ENCODE measurements around the gene MARCHF3.

MARCHF3 gene

DNA sequence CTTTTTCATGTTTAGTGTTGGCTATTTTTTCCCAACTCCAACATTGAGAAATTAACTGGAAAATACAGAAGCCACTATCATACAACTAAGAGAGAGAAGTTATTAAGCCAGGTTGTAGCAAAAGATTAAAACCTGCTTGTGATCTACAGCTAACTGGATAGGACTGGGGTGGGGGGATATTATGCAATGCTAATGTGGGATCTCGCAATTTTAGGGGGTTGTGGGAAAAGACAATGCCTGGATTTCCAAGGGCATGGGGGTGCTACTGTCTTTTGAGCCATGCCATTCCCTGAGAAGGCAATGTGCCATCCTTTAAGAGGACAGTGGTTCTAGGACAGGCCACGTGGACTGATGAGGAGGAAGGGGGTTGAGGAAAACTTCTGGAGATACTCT is 46.5 kb downstream of the MARCHF3 start:
- DNase-seq (ENCODE audit: low read depth in 2 of 2) = no peak

DNA sequence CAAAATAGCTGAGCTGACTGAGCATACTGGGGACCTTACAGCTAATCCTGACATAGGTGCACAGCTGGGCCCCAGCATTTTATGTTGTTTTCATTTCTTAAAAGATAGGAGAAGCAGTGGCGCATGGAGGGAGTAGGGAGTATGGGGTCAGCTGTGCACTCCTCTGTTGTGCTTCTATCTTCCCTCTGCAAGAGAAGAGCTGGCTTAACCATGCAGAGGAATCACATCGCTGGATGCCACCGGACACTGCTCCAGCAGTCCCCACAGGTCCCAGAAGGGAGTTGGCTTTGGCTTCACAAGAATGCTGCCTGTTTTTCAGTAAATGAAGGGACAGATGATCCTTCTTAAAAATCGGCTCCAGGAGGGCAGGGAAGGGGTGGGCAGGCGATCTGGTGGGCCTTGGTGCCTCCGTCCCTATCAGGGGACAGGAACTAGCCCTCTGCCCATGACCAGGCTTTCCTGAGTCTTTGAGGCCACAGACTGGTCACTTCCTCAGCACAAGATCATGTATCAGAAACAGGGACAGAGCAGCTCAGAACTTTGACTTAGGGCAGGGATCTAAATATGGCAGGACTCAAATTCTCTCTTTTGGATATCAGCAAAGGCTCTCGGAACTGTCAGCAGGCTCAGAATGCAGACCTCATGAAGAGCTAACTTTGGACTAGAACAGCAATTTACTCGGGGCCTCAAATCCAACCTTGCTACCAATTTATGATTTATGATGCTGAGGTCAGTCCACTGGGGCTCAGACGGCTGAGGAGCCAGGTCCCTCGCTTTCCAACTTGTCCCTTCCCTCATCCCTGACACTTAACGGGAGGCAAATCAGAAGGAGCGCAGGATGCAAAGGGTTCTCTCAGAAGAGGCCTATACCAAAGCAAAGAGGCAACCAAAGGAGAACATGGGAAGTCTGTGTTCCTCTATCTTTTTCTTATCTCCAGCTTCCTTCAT is 47.2 kb downstream of the MARCHF3 start:
- DNase-seq (ENCODE audit: low read depth in 2 of 2) = no peak

DNA sequence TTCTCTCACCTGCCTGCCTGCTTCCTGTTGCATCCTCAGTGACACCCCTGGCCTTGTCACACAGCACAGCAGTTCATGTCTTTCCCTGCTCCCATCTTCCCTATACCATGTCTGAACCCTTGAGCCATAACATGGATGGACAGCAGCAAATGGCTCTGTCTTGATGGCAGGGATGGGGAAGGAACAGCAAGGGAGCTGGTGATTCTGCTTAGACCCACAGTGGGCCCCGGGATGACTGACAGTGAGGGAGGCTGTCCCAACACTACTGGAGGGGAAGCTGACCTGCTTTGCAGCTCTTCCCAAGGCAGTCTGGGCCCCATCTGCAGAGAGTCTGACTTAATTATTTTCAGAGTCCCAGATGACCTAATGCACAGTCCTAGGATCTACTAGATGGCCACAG is 48.2 kb downstream of the MARCHF3 start:
- DNase-seq (ENCODE audit: low read depth in 2 of 2) = no peak

DNA sequence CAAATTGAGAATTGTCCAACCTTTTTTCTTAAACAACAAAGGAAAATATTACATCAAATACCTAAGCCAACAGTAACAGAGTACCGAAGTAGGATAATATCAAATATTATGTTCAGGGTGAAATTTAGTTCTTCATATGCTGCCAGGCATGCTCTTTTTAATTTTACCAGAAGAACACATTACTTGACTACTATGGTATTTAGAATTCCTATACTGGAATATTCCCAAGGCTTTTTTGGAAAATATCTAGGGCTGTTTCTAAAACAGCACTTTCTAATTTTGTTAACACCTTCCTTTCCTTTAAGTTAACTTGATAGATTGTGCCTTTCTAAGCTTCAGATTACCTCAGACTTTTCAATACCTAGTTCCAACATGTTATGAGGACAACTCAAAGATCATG is 48.7 kb downstream of the MARCHF3 start:
- no peak for DNase-seq (ENCODE audit: low read depth in 2 of 2)

DNA sequence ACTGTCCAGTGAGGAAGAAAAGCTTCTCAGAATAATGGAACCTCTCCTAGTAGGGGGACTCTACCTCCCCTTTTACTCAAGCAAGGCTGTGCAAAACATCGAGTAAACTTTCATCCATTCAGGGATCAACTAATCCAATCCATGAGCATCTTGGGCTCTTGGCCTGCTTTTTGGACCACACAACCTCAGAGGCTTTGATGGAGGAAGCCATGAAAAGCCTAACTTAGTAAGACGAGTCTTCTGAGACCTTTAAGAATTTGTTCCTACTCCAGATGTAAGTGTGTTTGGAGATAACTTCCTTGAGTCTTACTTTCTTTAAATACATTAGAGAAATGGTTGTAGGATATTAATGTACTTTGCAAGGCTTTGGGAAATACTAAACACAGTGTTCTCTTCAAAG is 49.1 kb downstream of the MARCHF3 start:
- no peak for DNase-seq (ENCODE audit: low read depth in 2 of 2)

DNA sequence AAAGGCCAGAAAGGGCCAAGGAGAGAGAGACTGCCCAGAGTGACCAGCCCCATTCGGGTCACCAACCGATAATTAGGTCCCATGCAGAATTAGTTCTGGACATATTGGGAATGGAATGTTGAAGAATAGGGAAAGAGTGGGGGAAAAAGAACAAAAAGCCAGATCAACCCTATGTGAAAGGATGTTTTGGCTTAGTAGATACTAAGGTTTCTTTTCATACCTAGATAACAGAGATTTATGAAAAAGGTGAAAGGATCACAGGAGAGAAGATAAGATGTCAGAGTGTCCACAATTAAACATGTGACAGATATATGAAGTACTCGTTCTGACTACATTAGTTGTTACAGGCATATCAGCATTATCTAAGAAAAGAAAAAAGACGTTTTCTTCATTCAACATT is 52.1 kb downstream of the MARCHF3 start:
- no peak for DNase-seq (ENCODE audit: low read depth in 2 of 2)

DNA sequence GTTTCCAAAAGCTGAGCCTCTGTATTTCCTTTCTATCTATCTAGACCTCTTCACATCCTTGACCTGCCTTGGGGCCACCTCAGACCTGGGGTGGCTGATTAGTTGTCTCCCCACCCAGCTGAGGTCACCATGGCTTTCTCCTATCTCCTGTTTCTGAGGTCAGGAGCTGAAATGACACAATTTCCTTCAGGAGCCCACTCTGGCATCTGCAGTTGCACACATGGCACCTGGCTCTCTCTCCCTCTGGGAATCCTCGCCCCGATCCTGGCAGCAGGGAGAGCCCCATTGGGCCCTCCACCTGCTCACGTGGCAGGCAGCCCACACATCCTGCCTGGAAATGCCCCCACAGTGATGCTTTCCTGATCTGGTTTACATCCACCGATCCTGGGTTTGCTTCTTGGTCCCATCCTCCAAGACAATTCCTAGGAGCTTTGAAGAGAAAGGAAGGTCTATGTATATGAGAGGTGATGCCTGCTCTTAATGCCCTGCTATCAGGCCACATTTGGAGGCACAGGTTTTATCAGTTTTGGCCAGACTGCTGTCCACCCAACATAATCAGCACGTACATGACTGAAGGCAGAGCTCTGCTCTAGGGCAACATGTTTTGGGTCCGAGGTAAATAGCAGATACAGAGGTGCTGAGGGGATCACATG is 53.7 kb downstream of the MARCHF3 start:
- no peak for DNase-seq (ENCODE audit: low read depth in 2 of 2)

DNA sequence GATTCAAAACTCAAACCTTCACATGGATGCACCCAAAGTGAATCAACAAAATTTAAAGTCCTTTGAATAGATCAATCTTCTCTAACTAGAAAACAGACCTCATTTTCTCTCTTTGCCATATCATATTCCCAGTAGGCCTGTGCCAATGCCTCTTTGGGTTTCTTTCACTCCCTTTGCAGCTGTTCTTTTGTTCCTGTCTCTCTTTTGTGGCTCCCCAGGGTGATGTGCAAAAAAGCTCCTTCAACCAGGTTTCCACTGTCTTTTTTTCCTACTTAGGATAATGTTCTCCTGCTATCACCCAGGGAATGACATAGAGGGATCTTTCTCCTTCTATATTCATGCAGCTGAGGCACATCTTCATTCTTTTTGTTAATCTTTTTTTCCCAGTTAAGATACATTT is 54.6 kb downstream of the MARCHF3 start:
- DNase-seq (ENCODE audit: low read depth in 2 of 2) = no peak

DNA sequence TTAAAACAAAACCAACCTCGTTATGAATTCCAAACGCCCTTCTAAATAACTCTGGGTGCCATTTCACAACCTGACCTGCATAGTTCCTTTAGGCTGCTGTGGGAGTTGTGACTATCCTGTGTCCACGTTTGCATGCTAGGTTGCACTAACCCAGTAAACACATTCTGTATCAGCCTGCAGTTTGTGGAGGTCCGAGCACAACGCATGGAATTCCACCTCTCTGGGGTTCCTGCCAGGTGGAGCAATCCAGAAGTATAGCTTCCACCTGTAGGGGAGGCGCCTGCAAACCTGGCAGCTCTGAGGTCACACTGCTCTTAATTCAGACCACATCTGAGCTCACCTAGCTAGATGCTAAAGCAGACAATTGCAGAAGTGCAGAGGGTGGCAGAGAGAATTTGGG is 57.2 kb downstream of the MARCHF3 start:
- no peak for DNase-seq (ENCODE audit: low read depth in 2 of 2)

DNA sequence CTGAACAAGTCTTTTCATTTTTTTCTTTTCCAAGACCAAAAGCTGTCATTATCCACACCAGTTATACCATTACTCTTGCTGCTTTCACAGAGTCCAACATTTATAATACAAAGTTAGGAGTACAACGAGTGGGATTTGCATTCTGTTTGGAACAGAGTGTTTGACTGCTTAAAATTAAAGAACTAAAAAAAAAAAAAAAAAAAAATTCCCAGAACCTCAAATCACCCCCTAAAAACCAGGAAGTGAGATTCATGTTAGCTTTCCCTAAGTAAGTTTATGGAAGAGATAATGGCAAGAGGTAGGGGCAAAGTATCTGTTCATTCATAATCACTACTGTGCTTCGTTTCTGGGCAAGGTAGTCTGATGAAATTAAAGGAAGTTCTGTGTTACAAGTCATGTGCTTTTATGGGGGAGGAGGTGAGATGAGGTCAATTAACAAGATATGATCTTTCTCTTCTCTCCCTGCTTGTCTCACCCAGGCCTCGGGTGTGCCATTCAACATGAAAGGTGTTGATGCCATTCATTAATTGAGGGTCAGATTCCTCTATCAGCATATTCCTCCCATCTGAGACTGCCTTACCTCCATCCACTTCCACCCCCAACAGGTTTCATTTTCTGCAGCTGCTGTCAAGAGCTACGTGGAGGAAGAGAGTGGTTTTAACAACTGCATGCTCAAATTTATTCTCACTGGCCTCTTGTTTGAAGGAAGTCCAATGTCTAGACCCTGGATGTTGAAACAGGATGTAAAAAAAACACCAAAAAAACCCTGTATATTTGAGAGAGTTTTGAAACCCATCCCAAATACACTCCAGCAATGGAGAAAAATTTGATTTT is 58.1 kb downstream of the MARCHF3 start:
- DNase-seq (ENCODE audit: low read depth in 2 of 2) = no peak

DNA sequence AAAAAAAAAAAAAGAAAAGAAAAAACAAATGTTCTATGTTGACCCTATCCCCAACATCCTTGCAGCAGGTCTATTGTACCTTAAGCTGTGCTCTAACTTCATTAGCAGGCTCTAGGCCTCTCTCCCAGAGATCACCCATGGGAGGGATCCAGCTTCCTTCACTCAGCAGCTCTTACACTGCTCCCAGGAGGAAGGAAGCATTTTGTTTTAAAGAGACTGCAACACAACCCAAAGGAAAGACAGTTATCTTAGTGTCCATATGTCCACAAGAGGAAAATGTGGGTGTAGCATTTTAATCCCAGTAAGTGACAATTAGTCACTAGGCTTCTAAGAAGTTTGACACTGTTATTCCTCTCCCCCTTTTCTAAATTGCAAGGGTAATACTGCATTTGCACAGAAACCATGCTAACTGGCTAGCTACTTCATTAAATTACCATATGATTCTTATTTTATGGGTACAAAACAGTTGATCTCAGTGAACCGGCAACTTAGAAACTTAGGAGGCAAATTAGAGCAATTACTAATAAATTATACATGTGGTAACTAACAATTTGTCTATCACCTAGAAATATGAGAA is 58.8 kb downstream of the MARCHF3 start:
- no peak for DNase-seq (ENCODE audit: low read depth in 2 of 2)

DNA sequence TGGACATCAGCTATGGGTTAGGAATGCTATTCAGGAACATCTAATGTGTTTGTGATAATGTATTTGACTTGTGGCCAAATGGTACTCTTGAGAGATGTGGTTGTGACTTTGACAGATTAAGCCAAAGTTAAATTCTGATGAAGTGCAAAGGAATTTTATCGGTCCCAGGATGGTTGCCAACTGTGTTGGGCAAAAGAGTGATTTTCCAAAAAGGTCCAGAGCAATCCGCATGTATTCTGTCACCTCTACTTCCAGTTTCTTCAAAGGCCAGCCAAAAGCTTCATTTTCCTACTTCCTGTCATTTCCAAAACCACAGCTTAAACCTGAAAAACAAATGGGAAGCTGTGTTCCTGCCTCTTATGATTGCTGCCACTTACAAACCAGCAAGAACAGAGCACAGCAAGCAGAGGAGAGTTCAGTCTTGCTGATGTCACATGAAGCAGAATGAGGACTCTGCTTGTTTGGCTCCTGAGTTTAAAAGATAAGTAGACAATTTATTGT is 59.8 kb downstream of the MARCHF3 start:
- no peak for DNase-seq (ENCODE audit: low read depth in 2 of 2)

DNA sequence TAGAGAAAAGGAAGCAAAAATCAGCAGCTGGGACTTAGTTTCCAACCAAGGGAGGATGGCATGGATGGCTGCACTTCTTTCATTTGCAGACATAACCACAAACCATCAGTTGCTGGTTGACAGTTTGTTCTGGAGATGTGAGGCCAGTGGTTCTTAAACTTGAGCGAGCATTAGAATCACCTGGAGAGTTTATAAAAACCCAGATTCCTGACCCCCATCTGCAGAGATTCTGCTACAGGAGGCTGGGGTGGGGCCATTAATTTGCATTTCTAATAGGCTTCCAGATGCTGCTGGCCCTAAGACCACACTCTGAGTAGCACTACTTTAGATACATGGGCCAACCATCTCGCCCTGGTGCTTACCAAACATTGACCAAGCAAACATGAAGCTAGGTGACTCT is 60.8 kb downstream of the MARCHF3 start:
- DNase-seq (ENCODE audit: low read depth in 2 of 2) = no peak

DNA sequence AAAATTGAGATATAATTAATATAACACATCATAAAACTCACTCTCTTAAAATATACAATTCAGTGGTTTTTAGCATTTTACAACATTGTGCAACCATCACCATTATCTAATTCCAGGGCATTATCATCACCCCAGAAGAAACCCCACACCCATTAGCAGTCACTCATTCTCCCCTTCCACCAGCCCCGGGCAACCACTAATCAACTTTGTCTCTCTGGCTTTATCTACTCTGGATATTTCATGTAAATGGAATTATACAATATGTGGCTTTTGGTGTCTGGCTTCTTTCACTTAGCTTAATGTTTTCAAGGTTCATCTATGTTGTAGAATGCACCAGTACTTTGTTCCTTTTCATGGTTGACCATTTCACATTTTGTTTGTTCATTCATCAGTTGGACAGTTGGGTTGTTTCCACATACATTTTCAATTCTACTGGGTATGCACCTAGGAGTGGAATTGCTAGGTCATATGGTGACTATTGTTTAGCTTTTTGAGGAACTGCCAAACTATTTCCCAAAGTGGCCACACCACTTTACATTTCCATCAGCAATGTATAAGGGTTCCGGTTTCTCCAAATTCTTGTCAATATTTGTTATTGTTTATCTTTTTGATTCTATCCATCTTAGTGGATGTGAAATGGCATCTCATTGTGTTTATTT is 62.4 kb downstream of the MARCHF3 start:
- no peak for DNase-seq (ENCODE audit: low read depth in 2 of 2)

DNA sequence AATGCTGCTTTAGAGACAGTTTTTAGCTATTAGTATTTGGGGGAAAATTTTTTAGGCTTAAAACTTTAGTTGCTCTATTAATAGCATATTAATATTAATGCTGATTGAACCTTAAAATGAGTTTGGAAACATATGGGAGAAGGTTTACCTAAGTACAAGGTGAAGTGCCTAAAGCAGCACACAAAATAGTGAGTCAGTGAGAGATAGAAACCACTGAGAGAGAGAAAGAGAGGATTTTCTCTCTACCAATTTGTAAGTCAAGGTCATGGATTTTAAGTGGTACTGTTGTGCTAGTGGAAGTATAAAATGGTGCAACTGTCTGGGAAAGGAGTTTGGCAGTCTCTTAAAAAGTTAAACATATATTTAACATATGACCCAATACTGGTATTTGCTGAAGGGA is 64.9 kb downstream of the MARCHF3 start:
- DNase-seq (ENCODE audit: low read depth in 2 of 2) = no peak

DNA sequence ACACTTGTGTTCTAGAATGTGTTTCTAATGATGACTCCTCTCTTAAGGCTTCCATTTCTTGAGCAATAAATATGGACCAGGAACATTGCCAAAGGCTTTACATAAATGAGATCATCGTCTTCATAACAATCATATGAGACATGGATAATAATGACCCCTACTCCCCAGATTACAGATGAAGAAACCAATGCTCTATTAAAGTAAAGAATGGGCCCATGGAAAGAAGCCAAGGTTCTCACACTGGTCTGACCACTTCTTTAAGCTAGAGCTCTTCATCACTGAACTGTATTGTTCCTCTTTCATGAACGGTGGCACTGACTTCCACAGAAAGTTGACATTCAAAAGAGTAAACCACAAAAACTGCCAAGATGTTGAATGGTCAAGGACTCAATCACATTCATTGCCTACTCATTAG is 65.3 kb downstream of the MARCHF3 start:
- no peak for DNase-seq (ENCODE audit: low read depth in 2 of 2)

DNA sequence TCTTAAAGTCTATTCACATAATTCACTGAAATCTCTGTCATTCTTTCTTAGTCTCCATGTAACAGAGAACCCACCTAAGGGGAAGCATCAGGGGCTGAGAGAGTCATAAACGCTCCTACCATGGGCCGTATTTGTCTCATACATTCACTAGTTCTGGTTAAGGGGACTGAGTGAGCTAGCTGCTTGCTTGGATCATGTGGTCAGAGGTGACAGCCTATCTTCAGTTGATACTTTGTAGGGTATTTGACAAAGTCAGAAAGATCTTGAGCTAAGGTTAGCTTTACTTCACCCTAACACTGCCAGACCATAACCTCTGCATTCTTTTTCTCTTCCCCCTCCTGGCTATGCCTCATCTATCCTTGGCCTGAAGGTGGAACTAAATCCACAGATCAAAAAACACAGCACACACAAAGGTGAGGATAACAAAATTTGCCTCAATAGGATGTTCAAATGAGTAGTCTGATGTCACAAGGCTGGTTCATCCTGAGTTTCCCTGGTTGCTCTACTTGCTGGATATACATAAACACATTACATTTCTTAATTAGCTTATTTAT is 66.5 kb downstream of the MARCHF3 start:
- no peak for DNase-seq (ENCODE audit: low read depth in 2 of 2)

DNA sequence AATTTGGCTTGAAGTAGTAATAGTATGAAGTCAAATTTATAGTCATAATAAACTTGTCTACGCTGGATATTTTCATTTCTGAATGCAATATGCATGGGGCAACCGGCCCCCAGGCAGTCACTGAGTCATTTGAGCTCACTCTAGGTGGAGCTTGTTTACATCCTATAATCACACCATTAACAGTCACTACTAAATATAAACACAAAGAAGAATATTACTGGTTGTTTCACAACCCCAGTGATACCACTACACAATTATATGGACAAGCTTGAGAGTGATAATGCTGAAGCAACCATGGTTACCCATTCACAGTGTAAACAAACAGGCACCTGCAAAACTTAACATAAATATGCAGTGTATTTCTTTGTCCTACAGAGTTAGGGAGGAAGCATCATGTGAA is 68.7 kb downstream of the MARCHF3 start:
- no peak for DNase-seq (ENCODE audit: low read depth in 2 of 2)

DNA sequence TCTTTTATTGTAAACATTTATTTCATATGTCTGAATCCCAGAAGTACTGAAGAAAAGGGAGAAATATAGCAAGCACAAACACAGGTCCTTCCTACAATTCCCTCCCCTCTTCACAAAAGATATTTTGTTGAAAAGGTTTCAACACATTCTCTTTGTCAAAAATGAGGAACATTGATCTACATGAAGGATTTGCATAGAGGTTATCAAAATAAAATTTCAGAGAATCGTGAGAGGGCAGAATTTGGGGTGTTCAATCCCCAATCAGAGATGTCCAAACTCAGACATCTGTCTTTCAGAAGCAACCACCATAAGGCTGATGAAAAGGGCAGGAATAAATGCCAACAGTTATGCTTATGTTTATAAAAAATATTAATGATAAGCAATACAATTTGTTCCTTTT is 69.2 kb downstream of the MARCHF3 start:
- DNase-seq (ENCODE audit: low read depth in 2 of 2) = no peak

DNA sequence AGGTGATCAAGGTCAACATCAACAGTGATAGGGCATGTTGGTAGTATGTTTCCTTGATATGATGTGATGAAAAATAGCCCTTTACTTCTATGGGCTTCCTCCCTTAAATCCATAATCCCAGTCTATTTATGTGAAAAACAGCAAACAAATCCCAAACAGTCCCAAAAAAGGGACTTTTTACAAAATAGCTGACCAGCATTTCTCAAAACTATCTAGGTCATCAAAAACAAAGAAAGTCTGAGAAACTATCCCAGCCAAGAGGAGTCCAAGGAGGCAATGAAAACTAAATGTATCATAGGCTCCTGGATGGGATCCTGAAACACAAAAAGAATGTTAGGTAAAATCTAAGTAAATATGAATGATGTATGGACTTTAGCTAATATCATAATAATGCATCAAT is 71.2 kb downstream of the MARCHF3 start:
- DNase-seq (ENCODE audit: low read depth in 2 of 2) = no peak

DNA sequence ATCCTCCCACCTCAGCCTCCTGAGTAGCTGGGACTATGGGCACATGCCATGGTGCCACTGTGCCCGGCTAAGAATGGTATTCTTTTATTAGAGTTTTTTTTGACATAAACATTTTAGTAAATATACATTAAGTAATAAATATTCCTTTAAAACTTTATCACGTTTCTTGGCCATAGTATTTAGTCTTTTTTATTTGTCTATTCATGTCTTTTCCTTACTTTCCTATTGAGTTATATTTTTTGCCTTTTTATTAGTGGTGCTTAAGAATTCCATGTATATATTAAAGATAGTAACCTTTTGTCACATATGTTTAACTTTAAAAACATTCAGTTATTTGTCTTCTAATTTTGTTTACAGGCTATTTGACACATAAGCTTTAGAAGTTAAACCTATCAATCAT is 73.4 kb downstream of the MARCHF3 start:
- no peak for DNase-seq (ENCODE audit: low read depth in 2 of 2)
